Measurements from ENCODE around the gene SLC38A9. TPM values are rescaled to one million over a fixed set of nuclear protein-coding genes. Genes with fewer than 3 reads are reported as not detected.

The SLC38A9 gene
- polyA plus RNA-seq, 2 of the 4 experiments (the other 2 are of a cell fraction) = 22.8 to 37.3 TPM

- peak overlapping the region; percentile 85 for H3K4me2 ChIP-seq
- 13% methylated on average over 18 of the region's 18 CpGs for WGBS (ENCODE audit: missing lambda C conversion rate)
- DNase-seq (ENCODE audit: low read depth in 1 of 2, low spot score in 1 of 2) (peak in 1 of 2 experiments; percentile 48), FAIRE-seq (no peak), ATAC-seq (0 out of 6 replicates have a peak, but pooled peaks of 1 of the 2 experiments have one; percentile 3)
- no peak for TF ChIP-seq TFCP2L1 (CRISPR knock-in tag; IDR thresholded peaks at IDR 0.05)
- TF ChIP-seq, protein P1, sequence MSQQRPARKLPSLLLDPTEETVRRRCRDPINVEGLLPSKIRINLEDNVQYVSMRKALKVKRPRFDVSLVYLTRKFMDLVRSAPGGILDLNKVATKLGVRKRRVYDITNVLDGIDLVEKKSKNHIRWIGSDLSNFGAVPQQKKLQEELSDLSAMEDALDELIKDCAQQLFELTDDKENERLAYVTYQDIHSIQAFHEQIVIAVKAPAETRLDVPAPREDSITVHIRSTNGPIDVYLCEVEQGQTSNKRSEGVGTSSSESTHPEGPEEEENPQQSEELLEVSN (IDR thresholded peaks at IDR 0.05; ENCODE audit: borderline replicate concordance, low read depth) = no peak
- TF ChIP-seq USF2 (IDR thresholded peaks at IDR 0.05) = no peak
- TF ChIP-seq, protein P2, sequence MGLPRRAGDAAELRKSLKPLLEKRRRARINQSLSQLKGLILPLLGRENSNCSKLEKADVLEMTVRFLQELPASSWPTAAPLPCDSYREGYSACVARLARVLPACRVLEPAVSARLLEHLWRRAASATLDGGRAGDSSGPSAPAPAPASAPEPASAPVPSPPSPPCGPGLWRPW (IDR thresholded peaks at IDR 0.05) = no peak
- no peak for TF ChIP-seq RAD21 (conservative IDR thresholded peaks at IDR 0.05 in 1 of 2, IDR thresholded peaks at IDR 0.05 in 1 of 2)
- ChIA-PET CTCF (interaction anchor here (0.7 to 1.4 kb wide), 2 partner anchors 19 to 20 kb away, joined by 3 to 4 read pairs; no protein-coding TSS in a partner anchor), POLR2A (interaction anchor here (0.6 kb wide), 1 partner anchor 34 kb away, joined by 11 read pairs; no protein-coding TSS in a partner anchor)
- H3K9me3 ChIP-seq = 0 out of 3 replicates have a peak, but pooled peaks cover 6% of the 10 kb centered on the region
- H3K4me1 ChIP-seq = peaks cover 15% of the 10 kb centered on the region
- H3K27ac ChIP-seq = peak overlapping the region; percentile 80 to 90
- H3K4me3 ChIP-seq = peak overlapping the region; percentile 76
Measured at GRCh38 chr5:55711507-55712022, 559 bp downstream of the SLC38A9 start.

GRCh38 chr5:55708732-55709131 is 3.4 kb downstream of the SLC38A9 start:
- no peak overlapping the region for H3K27ac ChIP-seq
- H3K9me3 ChIP-seq = no peaks in the 10 kb centered on the region
- ChIA-PET POLR2A (no interaction called here), CTCF (interaction anchor here (0.6 to 2.1 kb wide), 4 partner anchors 17 to 520 kb away, joined by 3 to 6 read pairs (median 4); no protein-coding TSS in a partner anchor)
- ATAC-seq (no peak), FAIRE-seq (no peak), DNase-seq (ENCODE audit: low read depth in 1 of 2, low spot score in 1 of 2) (no peak)
- TF ChIP-seq NR3C1 (IDR thresholded peaks at IDR 0.05) = no peak
- peaks cover 11% of the 10 kb centered on the region; the same call in 2 of the 3 replicates for H3K4me1 ChIP-seq
- no peak overlapping the region for H3K4me2 ChIP-seq
- no peak overlapping the region for H3K4me3 ChIP-seq

GRCh38 chr5:55706230-55706629 is 5.9 kb downstream of the SLC38A9 start:
- DNase-seq (ENCODE audit: low read depth in 1 of 2, low spot score in 1 of 2) (no peak), FAIRE-seq (no peak), ATAC-seq (no peak)
- no peaks in the 10 kb centered on the region for H3K9me3 ChIP-seq
- POLR2A ChIA-PET = no interaction called here
- CTCF ChIA-PET = interaction anchor here (1.4 kb wide), 1 partner anchor 14 kb away, joined by 4 read pairs; no protein-coding TSS in a partner anchor
- 0 out of 3 replicates have a peak, but pooled peaks cover 2% of the 10 kb centered on the region for H3K4me1 ChIP-seq
- H3K27ac ChIP-seq = no peak overlapping the region
- TF ChIP-seq, protein P1 (IDR thresholded peaks at IDR 0.05; ENCODE audit: borderline replicate concordance, low read depth) = no peak
- TF ChIP-seq RARB (CRISPR knock-in tag; IDR thresholded peaks at IDR 0.05) (no peak), NPAS2 (CRISPR knock-in tag; IDR thresholded peaks at IDR 0.05; ENCODE audit: borderline replicate concordance) (no peak), ZC3H11A (IDR thresholded peaks at IDR 0.05) (no peak), PHF8 (IDR thresholded peaks at IDR 0.05; ENCODE audit: borderline replicate concordance, low read depth) (no peak), EP300 (IDR thresholded peaks at IDR 0.05) (no peak), EHF (CRISPR knock-in tag; IDR thresholded peaks at IDR 0.05) (no peak), ESRRA (IDR thresholded peaks at IDR 0.05; ENCODE audit: borderline replicate concordance, low read length) (no peak), MYC (IDR thresholded peaks at IDR 0.05; ENCODE audit: borderline replicate concordance, low read length) (no peak), HEYL (CRISPR knock-in tag; IDR thresholded peaks at IDR 0.05) (no peak), POLR2AphosphoS2 (conservative IDR thresholded peaks at IDR 0.05; ENCODE audit: low read length) (no peak), RNF2 (IDR thresholded peaks at IDR 0.05; ENCODE audit: borderline replicate concordance, low read depth) (no peak)
- H3K4me2 ChIP-seq = no peak overlapping the region
- no peak overlapping the region for H3K4me3 ChIP-seq

Measured in A549 (cell line).